B cell (primary cell): ENCODE data around the gene ATP9A.

Experiments used
- CTCF ChIP-seq: fragments of 200-600 bp; IDR thresholded peaks from one replicate; pipeline ENCODE4 v1.8.0; 2022; ENCODE audit warnings: antibody characterized with exemption, mild to moderate bottlenecking
- EZH2 ChIP-seq: IDR thresholded peaks from 2 replicates; pipeline ENCODE4 v1.6.1; 2012; ENCODE audit warnings: borderline replicate concordance, low read depth, mild to moderate bottlenecking, moderate library complexity, low read length; ENCODE audit not compliant: insufficient read depth, poor library complexity, severe bottlenecking

DNA sequence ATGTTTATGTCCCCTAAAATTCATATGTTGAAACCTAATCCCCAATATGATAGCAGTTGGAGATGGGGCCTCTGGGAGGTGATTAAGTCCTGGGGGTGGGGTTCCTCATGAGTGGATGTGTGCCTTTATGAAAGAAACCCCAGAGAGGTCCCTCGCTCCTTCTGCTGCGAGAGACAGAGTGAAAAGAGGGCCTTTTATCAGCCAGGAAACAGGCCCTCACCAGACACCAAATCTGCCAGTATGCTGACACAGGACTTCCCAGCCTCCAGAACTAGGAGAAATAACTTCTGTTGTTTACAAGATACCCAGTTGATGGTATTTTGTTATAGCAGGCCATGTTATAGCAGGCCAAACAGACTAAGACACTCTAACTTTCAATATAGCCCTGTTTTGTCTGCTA lies 124.8 kb downstream of the ATP9A start:
- TF ChIP-seq EZH2 (no peak), CTCF (no peak)
